SK-N-SH treated with all-trans-retinoic acid at 6 μM for 48 hours (cell line): Measurements from ENCODE around the gene VPS13D.
"Not testable (repeated sequence)": the region's sequence is repeated elsewhere in the genome, so short reads cannot be mapped to it uniquely, and the experiment has no call there.

ENCODE experiments used
- ATAC-seq: fragments of 200-7000 bp; cut with Tn5 transposase; 3 replicates; pipeline ENCODE4 v1.9.1; 2020; ENCODE audit warnings: mild to moderate bottlenecking, moderate library complexity
- ARNTL ChIP-seq: fragments of 450-650 bp; formaldehyde crosslinking; IDR thresholded peaks from 2 replicates; pipeline ENCODE4 v1.5.0; 2020; ENCODE audit warnings: low read depth, mild to moderate bottlenecking, moderate library complexity, borderline replicate concordance
- BACH2 ChIP-seq: fragments of 250-450 bp; sonication (Bioruptor Pico); IDR thresholded peaks from 2 replicates; pipeline ENCODE4 v1.9.0; 2021; ENCODE audit warnings: mild to moderate bottlenecking, borderline replicate concordance
- CSDC2 ChIP-seq: fragments of 250-450 bp; sonication (Bioruptor Pico); IDR thresholded peaks from 2 replicates; pipeline ENCODE4 v1.5.0; 2020; ENCODE audit warnings: mild to moderate bottlenecking, moderate library complexity
- ESRRG ChIP-seq: fragments of 250-450 bp; sonication (Bioruptor Pico); IDR thresholded peaks from 2 replicates; pipeline ENCODE4 v1.6.1; 2021; ENCODE audit warnings: mild to moderate bottlenecking
- GLIS3 ChIP-seq: fragments of 250-450 bp; sonication (Bioruptor Pico); IDR thresholded peaks from 2 replicates; pipeline ENCODE4 v1.5.0; 2020; ENCODE audit warnings: mild to moderate bottlenecking, moderate library complexity
- ISL1 ChIP-seq: fragments of 250-450 bp; sonication (Bioruptor Pico); IDR thresholded peaks from 2 replicates; pipeline ENCODE4 v2.1.2; 2022; ENCODE audit warnings: mild to moderate bottlenecking, moderate library complexity
- OSR1 ChIP-seq: fragments of 250-450 bp; sonication (Bioruptor Pico); IDR thresholded peaks from 2 replicates; pipeline ENCODE4 v1.8.0; 2022; ENCODE audit warnings: moderate library complexity, mild to moderate bottlenecking, inconsistent platforms
- PPARA ChIP-seq: fragments of 250-450 bp; sonication (Bioruptor Pico); IDR thresholded peaks from 2 replicates; pipeline ENCODE4 v1.5.0; 2020; ENCODE audit warnings: mild to moderate bottlenecking, borderline replicate concordance
- RARB ChIP-seq: fragments of 250-450 bp; sonication (Bioruptor Pico); IDR thresholded peaks from 2 replicates; pipeline ENCODE4 v1.8.0; 2021; ENCODE audit warnings: mild to moderate bottlenecking, moderate library complexity
- SNAI2 ChIP-seq: fragments of 250-450 bp; sonication (Bioruptor Pico); IDR thresholded peaks from 2 replicates; pipeline ENCODE4 v1.5.0; 2020; ENCODE audit warnings: mild to moderate bottlenecking, moderate library complexity
- TCF4 ChIP-seq: fragments of 250-450 bp; sonication (Bioruptor Pico); IDR thresholded peaks from 2 replicates; pipeline ENCODE4 v1.8.0; 2021; ENCODE audit warnings: mild to moderate bottlenecking, moderate library complexity, borderline replicate concordance
- TOX ChIP-seq: fragments of 250-450 bp; sonication (Bioruptor Pico); IDR thresholded peaks from 2 replicates; pipeline ENCODE4 v1.8.0; 2021; ENCODE audit warnings: mild to moderate bottlenecking, moderate library complexity, borderline replicate concordance
- ZC3H10 ChIP-seq: fragments of 250-450 bp; sonication (Bioruptor Pico); IDR thresholded peaks from 2 replicates; pipeline ENCODE4 v1.5.1; 2021; ENCODE audit warnings: mild to moderate bottlenecking, moderate library complexity
- ZFP3 ChIP-seq: fragments of 250-450 bp; sonication (Bioruptor Pico); IDR thresholded peaks from 2 replicates; pipeline ENCODE4 v1.5.0; 2020; ENCODE audit warnings: mild to moderate bottlenecking, moderate library complexity
- ZNF70 ChIP-seq: fragments of 450-650 bp; formaldehyde crosslinking; IDR thresholded peaks from 2 replicates; pipeline ENCODE4 v1.5.0; 2020; ENCODE audit warnings: mild to moderate bottlenecking, moderate library complexity
- TF ChIP-seq, protein P1 (sequence below): fragments of 250-450 bp; sonication (Bioruptor Pico); IDR thresholded peaks from 2 replicates; pipeline ENCODE4 v1.5.0; 2020; ENCODE audit warnings: mild to moderate bottlenecking, moderate library complexity
- TF ChIP-seq, protein P2 (sequence below): fragments of 250-450 bp; sonication (Bioruptor Pico); IDR thresholded peaks from 2 replicates; pipeline ENCODE4 v1.5.1; 2021; ENCODE audit warnings: mild to moderate bottlenecking, moderate library complexity
- TF ChIP-seq, protein P3 (sequence below): fragments of 250-450 bp; sonication (Bioruptor Pico); IDR thresholded peaks from 2 replicates; pipeline ENCODE4 v1.5.1; 2020; ENCODE audit warnings: low read depth, mild to moderate bottlenecking, moderate library complexity
- TF ChIP-seq, protein P4 (sequence below): fragments of 250-450 bp; sonication (Bioruptor Pico); IDR thresholded peaks from 2 replicates; pipeline ENCODE4 v1.8.0; 2020; ENCODE audit warnings: mild to moderate bottlenecking, moderate library complexity, borderline replicate concordance

The VPS13D gene

DNA sequence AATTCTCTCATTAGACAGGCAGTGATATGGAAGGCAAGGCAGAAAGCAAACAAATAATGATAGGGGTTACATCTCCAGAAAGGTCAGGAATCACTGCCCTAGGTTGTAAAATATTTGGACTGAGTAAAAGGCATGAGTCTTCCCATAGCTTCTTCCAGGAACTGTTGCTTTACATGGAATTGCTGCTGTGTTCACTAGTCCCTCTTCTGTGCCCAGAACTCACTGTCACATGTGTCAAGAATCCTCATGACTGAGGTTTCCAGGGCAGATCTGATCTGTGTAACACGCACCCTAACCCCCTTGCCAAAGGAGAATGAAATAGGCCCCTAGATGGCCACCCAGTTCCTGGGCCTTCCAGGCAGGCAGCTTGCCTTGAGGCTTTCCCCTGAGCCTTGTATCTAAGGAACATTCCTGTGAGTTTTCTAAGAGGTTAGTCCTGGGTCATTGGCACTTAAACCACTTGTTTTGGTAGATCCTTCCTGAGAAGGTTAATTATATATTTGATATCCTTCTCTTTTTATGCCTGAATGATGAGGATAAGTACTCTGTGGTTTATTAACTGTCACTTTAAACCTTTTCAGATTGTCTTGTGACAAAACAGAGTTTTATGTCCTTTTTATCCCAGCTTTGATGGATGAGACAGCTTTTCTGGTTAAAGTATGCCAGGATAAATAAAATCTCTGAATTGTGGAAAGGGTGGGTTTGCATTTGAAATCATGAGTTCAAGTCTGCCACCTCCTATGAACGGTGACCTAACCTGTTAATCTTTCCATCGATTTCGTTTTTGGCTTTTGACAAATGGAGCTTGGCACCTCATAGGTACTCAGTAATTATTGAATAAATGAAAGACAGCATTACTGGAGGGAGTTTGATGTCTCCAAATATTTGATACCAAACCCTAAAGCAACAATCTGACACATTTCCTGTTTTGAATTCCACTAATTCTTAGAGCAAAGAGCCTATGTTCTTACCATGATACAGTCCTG is 224.9 kb downstream of the VPS13D start (continued):
- TF ChIP-seq, protein P1, sequence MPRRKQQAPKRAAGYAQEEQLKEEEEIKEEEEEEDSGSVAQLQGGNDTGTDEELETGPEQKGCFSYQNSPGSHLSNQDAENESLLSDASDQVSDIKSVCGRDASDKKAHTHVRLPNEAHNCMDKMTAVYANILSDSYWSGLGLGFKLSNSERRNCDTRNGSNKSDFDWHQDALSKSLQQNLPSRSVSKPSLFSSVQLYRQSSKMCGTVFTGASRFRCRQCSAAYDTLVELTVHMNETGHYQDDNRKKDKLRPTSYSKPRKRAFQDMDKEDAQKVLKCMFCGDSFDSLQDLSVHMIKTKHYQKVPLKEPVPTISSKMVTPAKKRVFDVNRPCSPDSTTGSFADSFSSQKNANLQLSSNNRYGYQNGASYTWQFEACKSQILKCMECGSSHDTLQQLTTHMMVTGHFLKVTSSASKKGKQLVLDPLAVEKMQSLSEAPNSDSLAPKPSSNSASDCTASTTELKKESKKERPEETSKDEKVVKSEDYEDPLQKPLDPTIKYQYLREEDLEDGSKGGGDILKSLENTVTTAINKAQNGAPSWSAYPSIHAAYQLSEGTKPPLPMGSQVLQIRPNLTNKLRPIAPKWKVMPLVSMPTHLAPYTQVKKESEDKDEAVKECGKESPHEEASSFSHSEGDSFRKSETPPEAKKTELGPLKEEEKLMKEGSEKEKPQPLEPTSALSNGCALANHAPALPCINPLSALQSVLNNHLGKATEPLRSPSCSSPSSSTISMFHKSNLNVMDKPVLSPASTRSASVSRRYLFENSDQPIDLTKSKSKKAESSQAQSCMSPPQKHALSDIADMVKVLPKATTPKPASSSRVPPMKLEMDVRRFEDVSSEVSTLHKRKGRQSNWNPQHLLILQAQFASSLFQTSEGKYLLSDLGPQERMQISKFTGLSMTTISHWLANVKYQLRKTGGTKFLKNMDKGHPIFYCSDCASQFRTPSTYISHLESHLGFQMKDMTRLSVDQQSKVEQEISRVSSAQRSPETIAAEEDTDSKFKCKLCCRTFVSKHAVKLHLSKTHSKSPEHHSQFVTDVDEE = peak; percentile 50; the same call in 1 of the 2 replicates
- TF ChIP-seq, protein P2, sequence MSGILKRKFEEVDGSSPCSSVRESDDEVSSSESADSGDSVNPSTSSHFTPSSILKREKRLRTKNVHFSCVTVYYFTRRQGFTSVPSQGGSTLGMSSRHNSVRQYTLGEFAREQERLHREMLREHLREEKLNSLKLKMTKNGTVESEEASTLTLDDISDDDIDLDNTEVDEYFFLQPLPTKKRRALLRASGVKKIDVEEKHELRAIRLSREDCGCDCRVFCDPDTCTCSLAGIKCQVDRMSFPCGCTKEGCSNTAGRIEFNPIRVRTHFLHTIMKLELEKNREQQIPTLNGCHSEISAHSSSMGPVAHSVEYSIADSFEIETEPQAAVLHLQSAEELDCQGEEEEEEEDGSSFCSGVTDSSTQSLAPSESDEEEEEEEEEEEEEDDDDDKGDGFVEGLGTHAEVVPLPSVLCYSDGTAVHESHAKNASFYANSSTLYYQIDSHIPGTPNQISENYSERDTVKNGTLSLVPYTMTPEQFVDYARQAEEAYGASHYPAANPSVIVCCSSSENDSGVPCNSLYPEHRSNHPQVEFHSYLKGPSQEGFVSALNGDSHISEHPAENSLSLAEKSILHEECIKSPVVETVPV (CRISPR knock-in tag) = peak; percentile 62; the same call in 1 of the 2 replicates
- peak; percentile 90 for TF ChIP-seq ZC3H10 (CRISPR knock-in tag)
- TF ChIP-seq OSR1 (CRISPR knock-in tag) = peak; percentile 98
- peak; percentile 86; the same call in 1 of the 2 replicates for TF ChIP-seq ZFP3 (CRISPR knock-in tag)
- TF ChIP-seq RARB (CRISPR knock-in tag) = peak; percentile 80
- peak; percentile 98 for TF ChIP-seq SNAI2 (CRISPR knock-in tag)
- TF ChIP-seq TCF4 (CRISPR knock-in tag) = peak; percentile 61; the same call in 1 of the 2 replicates
- TF ChIP-seq ARNTL (CRISPR knock-in tag) = no peak
- TF ChIP-seq BACH2 (CRISPR knock-in tag) = no peak
- no peak for TF ChIP-seq ZNF70 (CRISPR knock-in tag)
- TF ChIP-seq ISL1 (CRISPR knock-in tag) = peak; percentile 99
- TF ChIP-seq, protein P3, sequence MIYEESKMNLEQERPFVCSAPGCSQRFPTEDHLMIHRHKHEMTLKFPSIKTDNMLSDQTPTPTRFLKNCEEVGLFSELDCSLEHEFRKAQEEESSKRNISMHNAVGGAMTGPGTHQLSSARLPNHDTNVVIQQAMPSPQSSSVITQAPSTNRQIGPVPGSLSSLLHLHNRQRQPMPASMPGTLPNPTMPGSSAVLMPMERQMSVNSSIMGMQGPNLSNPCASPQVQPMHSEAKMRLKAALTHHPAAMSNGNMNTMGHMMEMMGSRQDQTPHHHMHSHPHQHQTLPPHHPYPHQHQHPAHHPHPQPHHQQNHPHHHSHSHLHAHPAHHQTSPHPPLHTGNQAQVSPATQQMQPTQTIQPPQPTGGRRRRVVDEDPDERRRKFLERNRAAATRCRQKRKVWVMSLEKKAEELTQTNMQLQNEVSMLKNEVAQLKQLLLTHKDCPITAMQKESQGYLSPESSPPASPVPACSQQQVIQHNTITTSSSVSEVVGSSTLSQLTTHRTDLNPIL (CRISPR knock-in tag) = peak; percentile 59

DNA sequence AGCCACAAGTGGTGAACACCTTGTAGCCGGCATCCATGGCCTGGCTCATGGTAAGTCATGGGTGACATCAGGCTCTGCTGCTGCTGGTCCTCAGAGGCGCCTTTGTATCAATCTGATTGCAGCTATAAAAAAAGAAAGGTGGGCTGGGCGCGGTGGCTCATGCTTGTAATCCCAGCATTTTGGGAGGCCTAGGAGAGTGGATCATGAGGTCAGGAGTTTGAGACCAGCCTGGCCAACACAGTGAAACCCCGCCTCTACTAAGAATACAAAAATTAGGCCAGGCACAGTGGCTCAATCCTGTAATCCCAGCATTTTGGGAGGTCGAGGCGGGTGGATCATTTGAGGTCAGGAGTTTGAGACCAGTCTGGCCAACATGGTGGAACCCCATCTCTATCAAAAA is 226.3 kb downstream of the VPS13D start:
- ATAC-seq = not testable (repeated sequence)
- TF ChIP-seq CSDC2 (CRISPR knock-in tag) (0 out of 2 replicates have a peak, but pooled peaks have one; percentile 10), SNAI2 (CRISPR knock-in tag) (0 out of 2 replicates have a peak, but pooled peaks have one; percentile 36)

DNA sequence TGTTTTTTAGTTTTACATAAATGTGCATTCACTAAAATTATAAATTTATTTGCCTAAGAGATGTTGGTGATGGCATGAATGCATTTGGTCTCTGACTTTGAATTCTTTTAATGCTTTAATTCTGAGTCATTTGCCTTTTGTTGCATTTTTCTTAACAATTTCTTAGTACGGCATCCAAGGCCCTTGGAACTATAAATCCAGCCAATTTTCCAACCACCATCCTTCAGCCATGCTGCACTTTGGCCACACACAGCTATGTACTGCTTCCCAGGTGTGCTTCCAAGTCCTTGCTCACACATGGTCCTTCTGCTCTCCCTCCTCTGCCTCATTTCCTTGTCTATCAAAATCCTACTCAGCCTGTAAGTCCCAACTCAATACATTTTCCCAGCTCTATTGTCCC is 227.1 kb downstream of the VPS13D start:
- peak; percentile 13; the same call in 2 of the 3 replicates for ATAC-seq
- TF ChIP-seq, protein P1 = no peak
- TF ChIP-seq TOX (CRISPR knock-in tag) (no peak), BACH2 (CRISPR knock-in tag) (no peak), GLIS3 (no peak), OSR1 (CRISPR knock-in tag) (0 out of 2 replicates have a peak, but pooled peaks have one; percentile 51), CSDC2 (CRISPR knock-in tag) (peak; percentile 83), PPARA (CRISPR knock-in tag) (no peak), ESRRG (no peak), ISL1 (CRISPR knock-in tag) (peak; percentile 66), ZFP3 (CRISPR knock-in tag) (0 out of 2 replicates have a peak, but pooled peaks have one; percentile 47), ZNF70 (CRISPR knock-in tag) (no peak), ARNTL (CRISPR knock-in tag) (no peak), ZC3H10 (CRISPR knock-in tag) (no peak)
- TF ChIP-seq, protein P4, sequence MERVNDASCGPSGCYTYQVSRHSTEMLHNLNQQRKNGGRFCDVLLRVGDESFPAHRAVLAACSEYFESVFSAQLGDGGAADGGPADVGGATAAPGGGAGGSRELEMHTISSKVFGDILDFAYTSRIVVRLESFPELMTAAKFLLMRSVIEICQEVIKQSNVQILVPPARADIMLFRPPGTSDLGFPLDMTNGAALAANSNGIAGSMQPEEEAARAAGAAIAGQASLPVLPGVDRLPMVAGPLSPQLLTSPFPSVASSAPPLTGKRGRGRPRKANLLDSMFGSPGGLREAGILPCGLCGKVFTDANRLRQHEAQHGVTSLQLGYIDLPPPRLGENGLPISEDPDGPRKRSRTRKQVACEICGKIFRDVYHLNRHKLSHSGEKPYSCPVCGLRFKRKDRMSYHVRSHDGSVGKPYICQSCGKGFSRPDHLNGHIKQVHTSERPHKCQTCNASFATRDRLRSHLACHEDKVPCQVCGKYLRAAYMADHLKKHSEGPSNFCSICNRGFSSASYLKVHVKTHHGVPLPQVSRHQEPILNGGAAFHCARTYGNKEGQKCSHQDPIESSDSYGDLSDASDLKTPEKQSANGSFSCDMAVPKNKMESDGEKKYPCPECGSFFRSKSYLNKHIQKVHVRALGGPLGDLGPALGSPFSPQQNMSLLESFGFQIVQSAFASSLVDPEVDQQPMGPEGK (CRISPR knock-in tag) = no peak
- TF ChIP-seq, protein P3 (CRISPR knock-in tag) = 0 out of 2 replicates have a peak, but pooled peaks have one; percentile 19
- TF ChIP-seq, protein P2 (CRISPR knock-in tag) = peak; percentile 58; the same call in 1 of the 2 replicates
